Keratinocyte (primary cell): ENCODE results near the gene RLBP1.

Source experiments
- CTCF ChIP-seq, 3 experiments: IDR thresholded peaks in 1 of 3; conservative IDR thresholded peaks in 1 of 3; optimal IDR thresholded peaks in 1 of 3; 2 replicates in 2 of 3; 3 replicates in 1 of 3; pipeline versions ENCODE3 to v1.5.1; 2011; ENCODE audit warnings: low read length in 3 of 3, mild to moderate bottlenecking in 3 of 3, moderate library complexity in 2 of 3, control low read depth in 1 of 3, inconsistent platforms in 1 of 3; ENCODE audit not compliant: insufficient read depth in 2 of 3; ENCODE audit errors: extremely low read depth in 1 of 3
- EZH2 ChIP-seq: IDR thresholded peaks from one replicate; pipeline ENCODE4 v1.6.1; 2012; ENCODE audit warnings: inconsistent platforms, mild to moderate bottlenecking, low read length, moderate library complexity

- TF ChIP-seq EZH2 (no peak), CTCF (optimal IDR thresholded peaks at IDR 0.05 in 1 of 3, IDR thresholded peaks at IDR 0.05 in 1 of 3, conservative IDR thresholded peaks at IDR 0.05 in 1 of 3; ENCODE audit: extremely low read depth in 1 of 3, insufficient read depth in 2 of 3, low read length in 3 of 3) (no peak)
Observed at GRCh38 chr15:89231832-89232231, 10.5 kb upstream of the RLBP1 start.
